Mesothelial cell of epicardium (in vitro differentiated cells): ENCODE data around the gene SCARB1. TPM values are rescaled to one million over a fixed set of nuclear protein-coding genes. Genes with fewer than 3 reads are reported as not detected.

Experiments used
- DNase-seq, 2 experiments: peaks; one replicate each; pipeline ENCODE4 v3.0.0; 2021; ENCODE audit warnings: low spot score in 2 of 2; ENCODE audit not compliant: unreplicated experiment in 2 of 2
- H3K27ac Mint-ChIP-seq: 2 replicates; pipeline ENCODE4 v1.8.0; 2021; ENCODE audit warnings: mixed read lengths
- H3K27me3 Mint-ChIP-seq: 2 replicates; pipeline ENCODE4 v1.8.0; 2021; ENCODE audit warnings: low read depth, mixed read lengths
- H3K36me3 Mint-ChIP-seq: 2 replicates; pipeline ENCODE4 v1.8.0; 2021; ENCODE audit warnings: mixed read lengths
- H3K4me1 Mint-ChIP-seq: 2 replicates; pipeline ENCODE4 v1.8.0; 2021; ENCODE audit warnings: mixed read lengths
- H3K4me3 Mint-ChIP-seq: 2 replicates; pipeline ENCODE4 v1.8.0; 2021; ENCODE audit warnings: mild to moderate bottlenecking, moderate library complexity, mixed read lengths
- H3K9me3 Mint-ChIP-seq: 2 replicates; pipeline ENCODE4 v1.8.0; 2021; ENCODE audit warnings: mixed read lengths
- CTCF ChIP-seq: fragments of 200-600 bp; sonication (generic); IDR thresholded peaks from one replicate; pipeline ENCODE4 v1.5.0; 2021; ENCODE audit warnings: antibody characterized with exemption; ENCODE audit not compliant: unreplicated experiment
- total RNA-seq: library from RNA; stranded (reverse); gene quantifications from 3 replicates; pipeline ENCODE4 v1.2.1, GENCODE V29; 2021

Gene SCARB1
- total RNA-seq, 1 donor from 2014 or later: 40.2 TPM

GRCh38 chr12:124777399-124778372 is 86.0 kb downstream of the SCARB1 start:
- Mint-ChIP-seq H3K27ac (no peak overlapping the region), H3K36me3 (peaks cover 6% of the 10 kb centered on the region), H3K4me3 (no peak overlapping the region), H3K4me1 (peaks cover 3% of the 10 kb centered on the region), H3K9me3 (peaks cover 3% of the 10 kb centered on the region), H3K27me3 (peaks cover under 1% of the 10 kb centered on the region)
- no peak for TF ChIP-seq CTCF
- no peak for DNase-seq

- Mint-ChIP-seq H3K36me3 (no peaks in the 10 kb centered on the region), H3K9me3 (peaks cover 3% of the 10 kb centered on the region), H3K27ac (no peak overlapping the region), H3K4me1 (peaks cover 7% of the 10 kb centered on the region), H3K27me3 (peaks cover 7% of the 10 kb centered on the region), H3K4me3 (no peak overlapping the region)
- no peak for TF ChIP-seq CTCF
- DNase-seq: no peak
Measured at GRCh38 chr12:124776125-124776513, 87.5 kb downstream of the SCARB1 start.

GRCh38 chr12:124774462-124775167 is 89.0 kb downstream of the SCARB1 start:
- Mint-ChIP-seq H3K9me3 (peaks cover 3% of the 10 kb centered on the region), H3K36me3 (no peaks in the 10 kb centered on the region), H3K4me3 (no peak overlapping the region), H3K27ac (no peak overlapping the region), H3K27me3 (peaks cover 7% of the 10 kb centered on the region), H3K4me1 (peaks cover 7% of the 10 kb centered on the region)
- TF ChIP-seq CTCF: no peak
- no peak for DNase-seq

GRCh38 chr12:124774054-124774461 is 89.6 kb downstream of the SCARB1 start:
- Mint-ChIP-seq H3K4me3 (no peak overlapping the region), H3K9me3 (peaks cover 3% of the 10 kb centered on the region), H3K36me3 (no peaks in the 10 kb centered on the region), H3K4me1 (peaks cover 7% of the 10 kb centered on the region), H3K27me3 (peaks cover 7% of the 10 kb centered on the region), H3K27ac (no peak overlapping the region)
- DNase-seq: no peak
- TF ChIP-seq CTCF: no peak

GRCh38 chr12:124772289-124773170 is 91.1 kb downstream of the SCARB1 start:
- no peak for DNase-seq
- peaks cover 11% of the 10 kb centered on the region for H3K4me1 Mint-ChIP-seq
- H3K27me3 Mint-ChIP-seq: peaks cover 7% of the 10 kb centered on the region
- no peak overlapping the region for H3K4me3 Mint-ChIP-seq
- H3K9me3 Mint-ChIP-seq: peaks cover 3% of the 10 kb centered on the region
- no peaks in the 10 kb centered on the region for H3K36me3 Mint-ChIP-seq
- TF ChIP-seq CTCF: no peak
- no peak overlapping the region for H3K27ac Mint-ChIP-seq
